Astrocyte (in vitro differentiated cells and primary cell): ENCODE results near the gene MBTPS2. TPM values are rescaled to one million over a fixed set of nuclear protein-coding genes. Genes with fewer than 3 reads are reported as not detected.
A peak's percentile ranks its signal among the peaks of the same experiment; 100 is the strongest.

Source experiments
- DNase-seq: peaks from one replicate; pipeline ENCODE4 v3.0.0-alpha.2; 2010; ENCODE audit warnings: low read depth
- FAIRE-seq: peaks from 2 replicates; lab custom pipeline; 2011; peaks lifted over from hg19 to GRCh38; lab: Jason Lieb, UNC
- H2AFZ ChIP-seq: 2 replicates; pipeline ENCODE4 v1.6.0; 2012; ENCODE audit warnings: low read depth, low read length, inconsistent platforms
- H3K27ac ChIP-seq: 2 replicates; pipeline ENCODE4 v1.5.1; 2011; ENCODE audit warnings: low read depth, low read length, inconsistent platforms
- H3K27me3 ChIP-seq: 2 replicates; pipeline ENCODE4 v1.6.0; 2011; ENCODE audit warnings: low read length, inconsistent platforms; ENCODE audit not compliant: insufficient read depth
- H3K36me3 ChIP-seq: 2 replicates; pipeline ENCODE4 v1.5.1; 2011; ENCODE audit warnings: low read length, inconsistent platforms; ENCODE audit not compliant: insufficient read depth
- H3K4me1 ChIP-seq: 2 replicates; pipeline ENCODE4 v1.5.1; 2011; ENCODE audit warnings: low read length, inconsistent platforms; ENCODE audit not compliant: insufficient read depth
- H3K4me2 ChIP-seq: 2 replicates; pipeline ENCODE4 v1.6.0; 2012; ENCODE audit warnings: low read length, inconsistent platforms
- H3K4me3 ChIP-seq: 2 replicates; pipeline ENCODE4 v1.5.1; 2011; ENCODE audit warnings: low read depth, mild to moderate bottlenecking, low read length, inconsistent platforms; ENCODE audit not compliant: insufficient read depth
- H3K79me2 ChIP-seq: 2 replicates; pipeline ENCODE4 v1.6.0; 2012; ENCODE audit warnings: mild to moderate bottlenecking, low read length, inconsistent platforms; ENCODE audit not compliant: insufficient read depth
- H3K9ac ChIP-seq: 2 replicates; pipeline ENCODE4 v1.6.0; 2012; ENCODE audit warnings: mild to moderate bottlenecking, low read length, inconsistent platforms
- H3K9me3 ChIP-seq: 2 replicates; pipeline ENCODE4 v1.5.1; 2012; ENCODE audit warnings: low read depth, mild to moderate bottlenecking, low read length, inconsistent platforms; ENCODE audit not compliant: insufficient read depth
- H4K20me1 ChIP-seq: 2 replicates; pipeline ENCODE4 v1.6.0; 2012; ENCODE audit warnings: low read length, inconsistent platforms; ENCODE audit not compliant: insufficient read depth
- H3K27ac Mint-ChIP-seq: one replicate; pipeline ENCODE4 v1.8.0; 2021; ENCODE audit warnings: mild to moderate bottlenecking, mixed read lengths; ENCODE audit not compliant: unreplicated experiment
- H3K27me3 Mint-ChIP-seq: one replicate; pipeline ENCODE4 v1.8.0; 2021; ENCODE audit warnings: low read depth, mixed read lengths; ENCODE audit not compliant: unreplicated experiment
- H3K36me3 Mint-ChIP-seq: one replicate; pipeline ENCODE4 v1.8.0; 2021; ENCODE audit warnings: low read depth, mixed read lengths; ENCODE audit not compliant: unreplicated experiment
- H3K4me1 Mint-ChIP-seq: one replicate; pipeline ENCODE4 v1.8.0; 2021; ENCODE audit warnings: low read depth, mixed read lengths; ENCODE audit not compliant: unreplicated experiment
- H3K4me3 Mint-ChIP-seq: one replicate; pipeline ENCODE4 v1.8.0; 2021; ENCODE audit warnings: mild to moderate bottlenecking, moderate library complexity, mixed read lengths; ENCODE audit not compliant: unreplicated experiment
- H3K9me3 Mint-ChIP-seq: one replicate; pipeline ENCODE4 v1.8.0; 2021; ENCODE audit warnings: mild to moderate bottlenecking, mixed read lengths; ENCODE audit not compliant: unreplicated experiment
- CTCF ChIP-seq: IDR thresholded peaks from 2 replicates; pipeline ENCODE4 v1.5.1; 2011; ENCODE audit warnings: low read depth, mild to moderate bottlenecking, inconsistent platforms, low read length, moderate library complexity; ENCODE audit not compliant: insufficient read depth
- EZH2 ChIP-seq: IDR thresholded peaks from 2 replicates; pipeline ENCODE4 v1.6.1; 2012; ENCODE audit warnings: mild to moderate bottlenecking, low read length, inconsistent platforms; ENCODE audit not compliant: insufficient read depth
- total RNA-seq: library from RNA; stranded (reverse); gene quantifications from 2 replicates; pipeline ENCODE4 v1.2.1, GENCODE V29; 2021

The MBTPS2 gene
- total RNA-seq, 1 donor from 2014 or later, result 18.8 TPM

GRCh38 chrX:21907260-21907659, 67.8 kb downstream of the MBTPS2 start:
- H3K27ac Mint-ChIP-seq, result no peak overlapping the region
- no peak overlapping the region for H3K27ac ChIP-seq
- H3K4me3 Mint-ChIP-seq, result no peak overlapping the region

GRCh38 chrX:21911481-21911880, 72.1 kb downstream of the MBTPS2 start:
- no peak overlapping the region for H3K4me3 ChIP-seq
- no peaks in the 10 kb centered on the region for H3K36me3 Mint-ChIP-seq
- no peak overlapping the region for H3K4me3 Mint-ChIP-seq
- no peak overlapping the region for H3K27ac ChIP-seq
- H3K9ac ChIP-seq, result no peak overlapping the region
- H3K27me3 ChIP-seq, result no peaks in the 10 kb centered on the region
- H2AFZ ChIP-seq, result no peak overlapping the region
- H3K79me2 ChIP-seq, result no peaks in the 10 kb centered on the region
- H3K9me3 ChIP-seq, result no peaks in the 10 kb centered on the region
- no peaks in the 10 kb centered on the region for H3K36me3 ChIP-seq
- no peak overlapping the region for H3K4me2 ChIP-seq
- no peaks in the 10 kb centered on the region for H4K20me1 ChIP-seq
- H3K9me3 Mint-ChIP-seq, result peaks cover 3% of the 10 kb centered on the region
- TF ChIP-seq CTCF (no peak), EZH2 (no peak)
- no peak for DNase-seq
- no peak overlapping the region for H3K27ac Mint-ChIP-seq
- H3K4me1 ChIP-seq, result no peaks in the 10 kb centered on the region
- H3K27me3 Mint-ChIP-seq, result no peaks in the 10 kb centered on the region
- FAIRE-seq, result no peak
- no peaks in the 10 kb centered on the region for H3K4me1 Mint-ChIP-seq

More at GRCh38 chrX:21907260-21907659, 67.8 kb downstream of the MBTPS2 start:
- no peaks in the 10 kb centered on the region for H3K9me3 ChIP-seq
- DNase-seq (peak; percentile 70), FAIRE-seq (no peak)
- TF ChIP-seq CTCF, result no peak
- TF ChIP-seq EZH2, result no peak
- Mint-ChIP-seq H3K36me3 (no peaks in the 10 kb centered on the region), H3K4me1 (peaks cover 3% of the 10 kb centered on the region), H3K9me3 (peaks cover under 1% of the 10 kb centered on the region), H3K27me3 (no peaks in the 10 kb centered on the region)
- no peaks in the 10 kb centered on the region for H4K20me1 ChIP-seq
- H3K27me3 ChIP-seq, result no peaks in the 10 kb centered on the region
- no peak overlapping the region for H2AFZ ChIP-seq
- H3K4me2 ChIP-seq, result no peak overlapping the region
- no peak overlapping the region for H3K9ac ChIP-seq
- no peaks in the 10 kb centered on the region for H3K4me1 ChIP-seq
- no peaks in the 10 kb centered on the region for H3K79me2 ChIP-seq
- no peak overlapping the region for H3K4me3 ChIP-seq
- no peaks in the 10 kb centered on the region for H3K36me3 ChIP-seq

- H3K27ac ChIP-seq, result no peak overlapping the region
- no peaks in the 10 kb centered on the region for H3K9me3 ChIP-seq
- peak; percentile 84 for FAIRE-seq
- TF ChIP-seq CTCF (no peak), EZH2 (no peak)
- no peak overlapping the region for H3K4me3 ChIP-seq
- Mint-ChIP-seq H3K36me3 (no peaks in the 10 kb centered on the region), H3K4me3 (no peak overlapping the region), H3K4me1 (no peaks in the 10 kb centered on the region), H3K27ac (no peak overlapping the region), H3K9me3 (peaks cover 3% of the 10 kb centered on the region), H3K27me3 (no peaks in the 10 kb centered on the region)
- no peak for DNase-seq
- no peaks in the 10 kb centered on the region for H4K20me1 ChIP-seq
- H3K4me1 ChIP-seq, result no peaks in the 10 kb centered on the region
- no peaks in the 10 kb centered on the region for H3K36me3 ChIP-seq
- H2AFZ ChIP-seq, result no peak overlapping the region
- H3K79me2 ChIP-seq, result no peaks in the 10 kb centered on the region
- H3K27me3 ChIP-seq, result no peaks in the 10 kb centered on the region
- no peak overlapping the region for H3K4me2 ChIP-seq
- H3K9ac ChIP-seq, result no peak overlapping the region
Observed at GRCh38 chrX:21912220-21912619, 72.8 kb downstream of the MBTPS2 start.
